ENCODE data around the gene GP1BA. TPM values are rescaled to one million over a fixed set of nuclear protein-coding genes. Genes with fewer than 3 reads are reported as not detected.

GP1BA gene
- total RNA-seq, 1 experiment from 2014 or later, result not detected

DNA sequence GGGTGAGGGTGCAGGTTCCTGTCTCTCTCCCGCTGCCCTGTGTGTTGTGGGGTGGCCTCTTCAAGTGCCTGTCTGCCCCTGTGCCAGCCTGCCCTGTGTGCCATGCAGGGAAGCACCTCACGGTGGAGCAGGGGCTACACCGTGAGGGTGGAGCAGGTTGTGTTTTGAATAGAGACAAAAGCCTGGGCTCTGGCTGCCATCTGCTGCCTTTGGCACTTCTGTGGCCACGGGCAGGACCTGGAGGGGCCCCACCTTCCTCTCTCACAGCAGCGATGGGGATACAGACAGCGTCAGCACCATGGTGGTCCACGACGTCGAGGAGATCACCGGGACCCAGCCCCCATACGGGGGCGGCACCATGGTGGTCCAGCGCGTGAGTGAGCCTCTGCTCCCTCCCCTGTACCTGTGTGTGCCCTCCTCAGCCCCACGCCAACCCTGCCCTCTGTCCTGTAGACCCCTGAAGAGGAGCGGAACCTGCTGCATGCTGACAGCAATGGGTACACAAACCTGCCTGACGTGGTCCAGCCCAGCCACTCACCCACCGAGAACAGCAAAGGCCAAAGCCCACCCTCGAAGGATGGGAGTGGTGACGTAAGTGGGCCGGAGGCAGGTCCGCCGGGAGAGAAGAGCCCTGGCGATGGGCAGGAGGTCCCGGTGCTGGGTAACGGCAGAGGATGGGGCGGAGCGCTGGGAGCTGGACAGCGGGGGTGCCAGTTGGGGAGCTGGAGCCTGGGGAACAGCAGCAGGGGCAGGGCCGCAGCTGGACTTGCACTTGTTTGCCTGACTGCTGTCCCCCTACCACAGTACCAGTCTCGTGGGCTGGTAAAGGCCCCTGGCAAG lies 38.1 kb upstream of the GP1BA start:
- Mint-ChIP-seq H3K36me3 (ENCODE audit: insufficient read depth, unreplicated experiment) (peaks cover 77% of the 10 kb centered on the region), H3K9me3 (ENCODE audit: unreplicated experiment) (no peaks in the 10 kb centered on the region), H3K27me3 (ENCODE audit: insufficient read depth, unreplicated experiment) (no peaks in the 10 kb centered on the region), H3K27ac (ENCODE audit: low read depth, unreplicated experiment) (no peak overlapping the region), H3K4me3 (ENCODE audit: unreplicated experiment) (no peak overlapping the region), H3K4me1 (ENCODE audit: insufficient read depth, unreplicated experiment) (no peaks in the 10 kb centered on the region)
- TF ChIP-seq, protein P1, sequence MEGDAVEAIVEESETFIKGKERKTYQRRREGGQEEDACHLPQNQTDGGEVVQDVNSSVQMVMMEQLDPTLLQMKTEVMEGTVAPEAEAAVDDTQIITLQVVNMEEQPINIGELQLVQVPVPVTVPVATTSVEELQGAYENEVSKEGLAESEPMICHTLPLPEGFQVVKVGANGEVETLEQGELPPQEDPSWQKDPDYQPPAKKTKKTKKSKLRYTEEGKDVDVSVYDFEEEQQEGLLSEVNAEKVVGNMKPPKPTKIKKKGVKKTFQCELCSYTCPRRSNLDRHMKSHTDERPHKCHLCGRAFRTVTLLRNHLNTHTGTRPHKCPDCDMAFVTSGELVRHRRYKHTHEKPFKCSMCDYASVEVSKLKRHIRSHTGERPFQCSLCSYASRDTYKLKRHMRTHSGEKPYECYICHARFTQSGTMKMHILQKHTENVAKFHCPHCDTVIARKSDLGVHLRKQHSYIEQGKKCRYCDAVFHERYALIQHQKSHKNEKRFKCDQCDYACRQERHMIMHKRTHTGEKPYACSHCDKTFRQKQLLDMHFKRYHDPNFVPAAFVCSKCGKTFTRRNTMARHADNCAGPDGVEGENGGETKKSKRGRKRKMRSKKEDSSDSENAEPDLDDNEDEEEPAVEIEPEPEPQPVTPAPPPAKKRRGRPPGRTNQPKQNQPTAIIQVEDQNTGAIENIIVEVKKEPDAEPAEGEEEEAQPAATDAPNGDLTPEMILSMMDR (IDR thresholded peaks at IDR 0.05; ENCODE audit: unreplicated experiment), result no peak
- no peak for DNase-seq (ENCODE audit: unreplicated experiment)
- intact Hi-C loops (cut with micrococcal nuclease), result no loop called here
- CTCF ChIA-PET, result interaction anchor here (0.8 to 1.0 kb wide), 2 partner anchors 10 to 141 kb away, joined by 3 to 6 read pairs; partner anchors contain the start of gene CHRNE
- BruUV-seq (replicated peaks), result no TSS peak
- POLR2A ChIA-PET, result no interaction called here

DNA sequence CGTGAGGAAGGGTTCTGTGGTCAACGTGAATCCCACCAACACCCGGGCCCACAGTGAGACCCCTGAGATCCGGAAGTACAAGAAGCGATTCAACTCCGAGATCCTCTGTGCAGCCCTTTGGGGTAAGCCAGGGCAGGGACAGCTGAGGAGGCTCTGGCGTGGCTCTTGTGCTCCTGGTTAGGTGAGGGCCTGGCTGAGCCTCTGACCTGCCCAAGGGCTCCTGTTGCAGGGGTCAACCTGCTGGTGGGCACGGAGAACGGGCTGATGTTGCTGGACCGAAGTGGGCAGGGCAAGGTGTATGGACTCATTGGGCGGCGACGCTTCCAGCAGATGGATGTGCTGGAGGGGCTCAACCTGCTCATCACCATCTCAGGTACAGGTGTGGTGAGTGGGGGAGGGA lies 37.0 kb upstream of the GP1BA start:
- TF ChIP-seq, protein P1 (IDR thresholded peaks at IDR 0.05; ENCODE audit: unreplicated experiment), result no peak
- no peaks in the 10 kb centered on the region for H3K27me3 Mint-ChIP-seq (ENCODE audit: insufficient read depth, unreplicated experiment)
- DNase-seq (ENCODE audit: unreplicated experiment), result no peak
- no peaks in the 10 kb centered on the region for H3K4me1 Mint-ChIP-seq (ENCODE audit: insufficient read depth, unreplicated experiment)
- H3K9me3 Mint-ChIP-seq (ENCODE audit: unreplicated experiment), result no peaks in the 10 kb centered on the region
- peaks cover 71% of the 10 kb centered on the region for H3K36me3 Mint-ChIP-seq (ENCODE audit: insufficient read depth, unreplicated experiment)
- no peak overlapping the region for H3K27ac Mint-ChIP-seq (ENCODE audit: low read depth, unreplicated experiment)
- BruUV-seq (replicated peaks), result no TSS peak
- intact Hi-C loops (cut with micrococcal nuclease), result no loop called here
- ChIA-PET CTCF (interaction anchor here (0.5 to 0.7 kb wide), 2 partner anchors 9 to 105 kb away, joined by 3 read pairs; no protein-coding TSS in a partner anchor), POLR2A (interaction anchor here (0.6 to 0.8 kb wide), 2 partner anchors 8 to 105 kb away, joined by 3 read pairs; partner anchors contain the start of gene CHRNE)
- no peak overlapping the region for H3K4me3 Mint-ChIP-seq (ENCODE audit: unreplicated experiment)

DNA sequence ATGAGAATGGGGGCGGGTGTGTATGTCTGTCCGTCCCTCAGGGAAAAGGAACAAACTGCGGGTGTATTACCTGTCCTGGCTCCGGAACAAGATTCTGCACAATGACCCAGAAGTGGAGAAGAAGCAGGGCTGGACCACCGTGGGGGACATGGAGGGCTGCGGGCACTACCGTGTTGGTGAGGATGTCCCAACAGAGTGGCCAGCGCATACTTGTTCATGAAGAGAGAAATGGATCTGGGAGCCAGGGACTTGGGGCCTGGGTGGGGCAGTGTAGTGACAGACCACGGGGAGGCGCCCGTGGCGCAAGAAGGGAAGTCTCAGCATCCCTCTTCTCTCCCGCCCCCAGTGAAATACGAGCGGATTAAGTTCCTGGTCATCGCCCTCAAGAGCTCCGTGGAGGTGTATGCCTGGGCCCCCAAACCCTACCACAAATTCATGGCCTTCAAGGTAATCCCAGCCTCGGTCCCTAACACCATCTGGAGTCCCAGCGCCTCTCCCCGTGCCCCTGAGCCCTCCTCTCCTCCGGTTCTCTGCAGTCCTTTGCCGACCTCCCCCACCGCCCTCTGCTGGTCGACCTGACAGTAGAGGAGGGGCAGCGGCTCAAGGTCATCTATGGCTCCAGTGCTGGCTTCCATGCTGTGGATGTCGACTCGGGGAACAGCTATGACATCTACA lies 36.3 kb upstream of the GP1BA start:
- POLR2A ChIA-PET, result interaction anchor here (1.5 kb wide), 1 partner anchor 105 kb away, joined by 5 read pairs; no protein-coding TSS in a partner anchor
- intact Hi-C loops (cut with micrococcal nuclease), result no loop called here
- H3K27me3 Mint-ChIP-seq (ENCODE audit: insufficient read depth, unreplicated experiment), result no peaks in the 10 kb centered on the region

More for the DNA sequence above, 36.3 kb upstream of the GP1BA start:
- Mint-ChIP-seq H3K36me3 (ENCODE audit: insufficient read depth, unreplicated experiment) (peaks cover 71% of the 10 kb centered on the region), H3K27ac (ENCODE audit: low read depth, unreplicated experiment) (no peak overlapping the region), H3K4me1 (ENCODE audit: insufficient read depth, unreplicated experiment) (no peaks in the 10 kb centered on the region), H3K9me3 (ENCODE audit: unreplicated experiment) (no peaks in the 10 kb centered on the region), H3K4me3 (ENCODE audit: unreplicated experiment) (no peak overlapping the region)
- TF ChIP-seq, protein P1 (IDR thresholded peaks at IDR 0.05; ENCODE audit: unreplicated experiment), result no peak
- no peak for DNase-seq (ENCODE audit: unreplicated experiment)
- CTCF ChIA-PET, result interaction anchor here (0.7 kb wide), 1 partner anchor 106 kb away, joined by 3 read pairs; no protein-coding TSS in a partner anchor
- BruUV-seq (replicated peaks), result TSS peak; percentile 52

Data from MCF 10A (cell line).